Measurements from ENCODE around the gene NBAS. TPM values are rescaled to one million over a fixed set of nuclear protein-coding genes. Genes with fewer than 3 reads are reported as not detected.
A peak's percentile ranks its signal among the peaks of the same experiment; 100 is the strongest.

Gene NBAS
- total and polyA plus RNA-seq, 2 donors (not counting 3 experiments of a cell fraction or from before 2014, with no cell fraction given), result 29.4 to 43.0 TPM

GRCh38 chr2:15557887-15558311 lies 3.2 kb downstream of the NBAS start:
- no peaks in the 10 kb centered on the region for H3K9me1 ChIP-seq (replicated peaks; ENCODE audit: control insufficient read depth, extremely low read depth, insufficient read depth, low read length)
- DNase-seq (ENCODE audit: low read depth, low spot score) (peak; percentile 28), FAIRE-seq (no peak)
- H3K4me3 ChIP-seq (replicated peaks in 1 of 3; ENCODE audit: insufficient read depth in 1 of 3, low read depth in 1 of 3, low read length in 3 of 3), result no peak overlapping the region
- H3K27ac ChIP-seq (ENCODE audit: insufficient read depth, low read depth, low read length), result no peak overlapping the region
- dilution Hi-C loops (cut with MboI; ENCODE audit: extremely low pct_ligation_motif_present, low sequenced_read_pairs), result no loop called here
- no peak overlapping the region for H3K4me2 ChIP-seq (ENCODE audit: insufficient read depth, low read length)
- no TSS peak for BruUV-seq (replicated peaks)
- intact Hi-C loops (cut with micrococcal nuclease), result no loop called here
- peaks cover 30% of the 10 kb centered on the region for H3K79me2 ChIP-seq (ENCODE audit: control insufficient read depth, insufficient read depth, low read length)
- H3K4me1 ChIP-seq (ENCODE audit: control insufficient read depth, extremely low read depth, insufficient read depth, low read length), result peaks cover 19% of the 10 kb centered on the region
- no peaks in the 10 kb centered on the region for H3K27me3 ChIP-seq (ENCODE audit: control insufficient read depth in 2 of 2, insufficient read depth in 2 of 2, low read length in 2 of 2)
- H3K9ac ChIP-seq (replicated peaks; ENCODE audit: extremely low read depth, insufficient read depth, low read length), result no peak overlapping the region
- TF ChIP-seq MAX (IDR thresholded peaks at IDR 0.05; ENCODE audit: insufficient read depth, insufficient read length), result no peak
- peak; percentile 64 for TF ChIP-seq GATA2 (IDR thresholded peaks at IDR 0.05; ENCODE audit: insufficient read depth, insufficient read length, low read depth, low read length)
- TF ChIP-seq FOS (IDR thresholded peaks at IDR 0.05; ENCODE audit: borderline replicate concordance, insufficient read depth, low read length), result peak; percentile 21
- TF ChIP-seq JUN (IDR thresholded peaks at IDR 0.05; ENCODE audit: borderline replicate concordance, insufficient read depth, insufficient read length, low read depth), result no peak
- peaks cover 2% of the 10 kb centered on the region for H4K20me1 ChIP-seq (replicated peaks; ENCODE audit: control insufficient read depth, extremely low read depth, insufficient read depth, low read length)
- ChIA-PET POLR2A (no interaction called here), CTCF (interaction anchor here (1.2 kb wide), 1 partner anchor 19 kb away, joined by 4 read pairs; no protein-coding TSS in a partner anchor)
- no peaks in the 10 kb centered on the region for H3K9me3 ChIP-seq (replicated peaks; ENCODE audit: control insufficient read depth, insufficient read depth, low read length)
- H2AFZ ChIP-seq (ENCODE audit: low read depth, low read length), result no peak overlapping the region
- H3K36me3 ChIP-seq (ENCODE audit: control insufficient read depth in 2 of 2, extremely low read depth in 1 of 2, insufficient read depth in 2 of 2, low read length in 2 of 2), result peaks cover 2 to 5% of the 10 kb centered on the region in 2 experiments

GRCh38 chr2:15556311-15556930 lies 4.7 kb downstream of the NBAS start:
- Histone ChIP-seq H3K27me3 (ENCODE audit: control insufficient read depth in 2 of 2, insufficient read depth in 2 of 2, low read length in 2 of 2) (no peaks in the 10 kb centered on the region), H3K4me3 (replicated peaks in 1 of 3; ENCODE audit: insufficient read depth in 1 of 3, low read depth in 1 of 3, low read length in 3 of 3) (no peak overlapping the region), H3K9ac (replicated peaks; ENCODE audit: extremely low read depth, insufficient read depth, low read length) (no peak overlapping the region), H2AFZ (ENCODE audit: low read depth, low read length) (no peak overlapping the region), H3K27ac (ENCODE audit: insufficient read depth, low read depth, low read length) (no peak overlapping the region), H3K79me2 (ENCODE audit: control insufficient read depth, insufficient read depth, low read length) (peaks cover 30% of the 10 kb centered on the region), H3K36me3 (ENCODE audit: control insufficient read depth in 2 of 2, extremely low read depth in 1 of 2, insufficient read depth in 2 of 2, low read length in 2 of 2) (peaks cover 2 to 5% of the 10 kb centered on the region in 2 experiments), H3K4me1 (ENCODE audit: control insufficient read depth, extremely low read depth, insufficient read depth, low read length) (peaks cover 11% of the 10 kb centered on the region), H4K20me1 (replicated peaks; ENCODE audit: control insufficient read depth, extremely low read depth, insufficient read depth, low read length) (peaks cover 2% of the 10 kb centered on the region), H3K9me3 (replicated peaks; ENCODE audit: control insufficient read depth, insufficient read depth, low read length) (no peaks in the 10 kb centered on the region), H3K4me2 (ENCODE audit: insufficient read depth, low read length) (no peak overlapping the region), H3K9me1 (replicated peaks; ENCODE audit: control insufficient read depth, extremely low read depth, insufficient read depth, low read length) (no peaks in the 10 kb centered on the region)
- ChIA-PET POLR2A (no interaction called here), CTCF (no interaction called here)
- no peak for FAIRE-seq
- intact Hi-C loops (cut with micrococcal nuclease) (no loop called here), dilution Hi-C loops (cut with MboI; ENCODE audit: extremely low pct_ligation_motif_present, low sequenced_read_pairs) (no loop called here)
- BruUV-seq (replicated peaks), result no TSS peak
- TF ChIP-seq POLR2AphosphoS5 (IDR thresholded peaks at IDR 0.05; ENCODE audit: insufficient read depth, low read depth, low read length), result no peak
- TF ChIP-seq FOS (IDR thresholded peaks at IDR 0.05; ENCODE audit: borderline replicate concordance, insufficient read depth, low read length), result no peak
- TF ChIP-seq JUN (IDR thresholded peaks at IDR 0.05; ENCODE audit: borderline replicate concordance, insufficient read depth, insufficient read length, low read depth), result no peak
- no peak for DNase-seq (ENCODE audit: low read depth, low spot score)

Data from endothelial cell of umbilical vein (primary cell).